A673 (cell line): ENCODE results near the gene DNAH10.

Source experiments
- CTCF ChIP-seq: fragments of 300-800, 200-600 bp; sonication (generic); conservative IDR thresholded peaks from 2 replicates; pipeline ENCODE4 v1.5.1; 2017; ENCODE audit warnings: low read depth, mild to moderate bottlenecking, antibody characterized with exemption, low read length, moderate library complexity, mixed read lengths
- EZH2 ChIP-seq: fragments of 200-600 bp; sonication (generic); IDR thresholded peaks from 2 replicates; pipeline ENCODE4 v1.6.1; 2017; ENCODE audit warnings: borderline replicate concordance, low read depth, mild to moderate bottlenecking, mixed read lengths, antibody characterized with exemption, low read length; ENCODE audit not compliant: poor library complexity, severe bottlenecking

- TF ChIP-seq CTCF, result no peak
- no peak for TF ChIP-seq EZH2
These were observed 21.1 kb downstream of the DNAH10 start for GRCh38 chr12:123782997-123783792.
